IMR-90 (cell line): ENCODE data around the gene RNF213. TPM values are rescaled to one million over a fixed set of nuclear protein-coding genes. Genes with fewer than 3 reads are reported as not detected.

Experiments used
- ATAC-seq: fragments of 200-7000 bp; cut with Tn5 transposase; 2 replicates; pipeline ENCODE4 v1.9.1; 2020; ENCODE audit warnings: low read depth, mild to moderate bottlenecking, moderate library complexity
- BruUV-seq: library from RNA; stranded (reverse); fragments of 400-500 nt; replicated peaks from 2 replicates; lab custom pipeline; 2021; lab: Mats Ljungman, UMichigan
- CTCF ChIA-PET: fragments of 300-600 bp; formaldehyde crosslinking; extraction: SDS; loops from one replicate; lab custom pipeline; 2021; ENCODE audit warnings: antibody characterized with exemption; lab: Yijun Ruan, JAX
- POLR2A ChIA-PET: fragments of 300-600 bp; sonication (Branson Sonifier 250); formaldehyde crosslinking; loops from one replicate; lab custom pipeline; 2022; ENCODE audit warnings: antibody characterized with exemption; ENCODE audit not compliant: unreplicated experiment; lab: Charles Lee
- DNase-seq: peaks from one replicate; pipeline ENCODE4 v3.0.0; 2013
- H2AFZ ChIP-seq: replicated peaks from 2 replicates; pipeline ENCODE3; 2013; ENCODE audit warnings: low read length, mild to moderate bottlenecking; ENCODE audit not compliant: poor library complexity
- H2AK5ac ChIP-seq: 2 replicates; pipeline ENCODE4 v1.6.1; 2013; ENCODE audit warnings: low read depth, low read length, inconsistent platforms
- H2AK9ac ChIP-seq: replicated peaks from 2 replicates; pipeline ENCODE3; 2013; ENCODE audit warnings: mild to moderate bottlenecking, low read depth, low read length, moderate library complexity; ENCODE audit not compliant: poor library complexity
- H2BK120ac ChIP-seq: 2 replicates; pipeline ENCODE4 v1.6.1; 2013; ENCODE audit warnings: low read depth, low read length, inconsistent platforms
- H2BK15ac ChIP-seq: 3 replicates; pipeline ENCODE4 v1.6.1; 2013; ENCODE audit warnings: low read depth, low read length, inconsistent platforms
- H2BK20ac ChIP-seq: 2 replicates; pipeline ENCODE4 v1.6.1; 2013; ENCODE audit warnings: low read depth, mild to moderate bottlenecking, inconsistent platforms, low read length, moderate library complexity
- H2BK5ac ChIP-seq: 2 replicates; pipeline ENCODE4 v1.6.1; 2013; ENCODE audit warnings: mild to moderate bottlenecking, low read depth, low read length, inconsistent platforms; ENCODE audit not compliant: poor library complexity, severe bottlenecking
- H3K14ac ChIP-seq: replicated peaks from 2 replicates; pipeline ENCODE4 v1.6.1; 2013; ENCODE audit warnings: low read depth, low read length, inconsistent platforms
- H3K18ac ChIP-seq: 2 replicates; pipeline ENCODE4 v1.6.1; 2013; ENCODE audit warnings: low read depth, low read length, control low read depth
- H3K23ac ChIP-seq: 2 replicates; pipeline ENCODE4 v1.6.1; 2013; ENCODE audit warnings: low read depth, low read length, inconsistent platforms
- H3K27ac ChIP-seq: 2 replicates; pipeline ENCODE4 v1.5.1; 2013; ENCODE audit warnings: mild to moderate bottlenecking, control low read depth, low read length; ENCODE audit not compliant: insufficient read depth
- H3K27me3 ChIP-seq: 2 replicates; pipeline ENCODE4 v1.6.1; 2013; ENCODE audit warnings: low read length; ENCODE audit not compliant: control insufficient read depth, insufficient read depth
- H3K36me3 ChIP-seq: 2 replicates; pipeline ENCODE4 v1.6.1; 2013; ENCODE audit warnings: low read length, mixed read lengths; ENCODE audit not compliant: control insufficient read depth, insufficient read depth
- H3K4ac ChIP-seq: 2 replicates; pipeline ENCODE4 v1.6.1; 2013; ENCODE audit warnings: low read depth, low read length, inconsistent platforms
- H3K4me1 ChIP-seq: 2 replicates; pipeline ENCODE4 v1.6.1; 2013; ENCODE audit warnings: low read length, mixed read lengths; ENCODE audit not compliant: control insufficient read depth, insufficient read depth
- H3K4me2 ChIP-seq: 2 replicates; pipeline ENCODE4 v1.6.1; 2013; ENCODE audit warnings: low read depth, mild to moderate bottlenecking, control low read depth, low read length, moderate library complexity
- H3K4me3 ChIP-seq: 2 replicates; pipeline ENCODE4 v1.5.1; 2013; ENCODE audit warnings: low read depth, mild to moderate bottlenecking, control low read depth, low read length, moderate library complexity; ENCODE audit not compliant: insufficient read depth
- H3K56ac ChIP-seq: 2 replicates; pipeline ENCODE4 v1.6.1; 2013; ENCODE audit warnings: low read length, inconsistent platforms; ENCODE audit not compliant: insufficient read depth; ENCODE audit errors: extremely low read depth
- H3K79me1 ChIP-seq, 2 experiments: 2 replicates each; pipeline ENCODE4 v1.6.1; 2013; ENCODE audit warnings: low read length in 2 of 2, inconsistent platforms in 1 of 2, low read depth in 1 of 2
- H3K9ac ChIP-seq: 2 replicates; pipeline ENCODE4 v1.6.1; 2013; ENCODE audit warnings: low read depth, low read length, control low read depth
- H3K9me1 ChIP-seq: 2 replicates; pipeline ENCODE4 v1.6.1; 2013; ENCODE audit warnings: low read length, inconsistent platforms; ENCODE audit not compliant: insufficient read depth
- H3K9me3 ChIP-seq: 2 replicates; pipeline ENCODE4 v1.6.1; 2013; ENCODE audit warnings: low read length; ENCODE audit not compliant: control insufficient read depth, insufficient read depth
- H4K20me1 ChIP-seq: 2 replicates; pipeline ENCODE4 v1.6.1; 2013; ENCODE audit warnings: low read length, inconsistent platforms; ENCODE audit not compliant: insufficient read depth
- H4K5ac ChIP-seq: 2 replicates; pipeline ENCODE4 v1.6.1; 2013; ENCODE audit warnings: mild to moderate bottlenecking, low read depth, low read length, control low read depth
- H4K8ac ChIP-seq, 2 experiments: 2 replicates each; pipeline ENCODE4 v1.6.1; 2013; ENCODE audit warnings: low read depth in 2 of 2, low read length in 2 of 2, control low read depth in 1 of 2, inconsistent platforms in 1 of 2
- H4K91ac ChIP-seq: 2 replicates; pipeline ENCODE4 v1.6.1; 2013; ENCODE audit warnings: low read depth, low read length, inconsistent platforms; ENCODE audit not compliant: insufficient read depth
- BHLHE40 ChIP-seq: fragments of 150-350 bp; IDR thresholded peaks from 2 replicates; pipeline ENCODE4 v1.6.1; 2016; ENCODE audit warnings: mild to moderate bottlenecking, low read depth, low read length
- CEBPB ChIP-seq: IDR thresholded peaks from 2 replicates; pipeline ENCODE4 v1.6.1; 2012; ENCODE audit warnings: low read depth, low read length, improper control_type of control experiment
- CHD1 ChIP-seq: IDR thresholded peaks from 2 replicates; pipeline ENCODE4 v1.6.1; 2012; ENCODE audit warnings: low read depth, low read length, improper control_type of control experiment
- CTCF ChIP-seq: conservative IDR thresholded peaks from 2 replicates; pipeline ENCODE4 v1.5.1; 2012; ENCODE audit warnings: mild to moderate bottlenecking, low read depth, low read length, improper control_type of control experiment
- ELK1 ChIP-seq: fragments of 150-350 bp; IDR thresholded peaks from 2 replicates; pipeline ENCODE4 v1.6.1; 2016; ENCODE audit warnings: low read depth, mild to moderate bottlenecking, low read length, moderate library complexity, borderline replicate concordance
- FOS ChIP-seq: fragments of 150-350 bp; IDR thresholded peaks from 2 replicates; pipeline ENCODE4 v1.6.1; 2016; ENCODE audit warnings: low read depth, low read length
- MAFK ChIP-seq: IDR thresholded peaks from 2 replicates; pipeline ENCODE4 v1.6.1; 2012; ENCODE audit warnings: low read depth, low read length, improper control_type of control experiment
- MAZ ChIP-seq: IDR thresholded peaks from 2 replicates; pipeline ENCODE4 v1.6.1; 2012; ENCODE audit warnings: low read depth, mild to moderate bottlenecking, low read length, improper control_type of control experiment, moderate library complexity, borderline replicate concordance
- MXI1 ChIP-seq: IDR thresholded peaks from 2 replicates; pipeline ENCODE4 v1.6.1; 2012; ENCODE audit warnings: low read depth, mild to moderate bottlenecking, low read length, moderate library complexity, borderline replicate concordance
- NFE2L2 ChIP-seq: fragments of 150-350 bp; IDR thresholded peaks from 2 replicates; pipeline ENCODE4 v1.6.1; 2016; ENCODE audit warnings: low read depth, mild to moderate bottlenecking, low read length
- POLR2A ChIP-seq: IDR thresholded peaks from 2 replicates; pipeline ENCODE4 v1.6.1; 2012; ENCODE audit warnings: mild to moderate bottlenecking, low read depth, low read length
- RAD21 ChIP-seq: IDR thresholded peaks from 2 replicates; pipeline ENCODE4 v1.6.1; 2012; ENCODE audit warnings: low read length, improper control_type of control experiment
- RCOR1 ChIP-seq: IDR thresholded peaks from 2 replicates; pipeline ENCODE4 v1.6.1; 2012; ENCODE audit warnings: mild to moderate bottlenecking, low read length, improper control_type of control experiment; ENCODE audit not compliant: insufficient replicate concordance
- RFX5 ChIP-seq: IDR thresholded peaks from 2 replicates; pipeline ENCODE4 v1.8.0; 2012; ENCODE audit warnings: low read depth, mild to moderate bottlenecking, low read length, moderate library complexity
- SMC3 ChIP-seq: fragments of 150-350 bp; IDR thresholded peaks from 2 replicates; pipeline ENCODE4 v1.6.1; 2016; ENCODE audit warnings: low read depth, mild to moderate bottlenecking, antibody characterized with exemption, low read length, moderate library complexity
- USF2 ChIP-seq: fragments of 150-350 bp; IDR thresholded peaks from 2 replicates; pipeline ENCODE4 v1.6.1; 2017; ENCODE audit warnings: mild to moderate bottlenecking, antibody characterized with exemption, low read length, low read depth
- WGBS, 2 experiments: methylation state at CpG; one replicate each; pipeline versions ENCODE4 v1.1.5 to v1.1.7; 2013; ENCODE audit warnings: missing lambda C conversion rate in 2 of 2; ENCODE audit not compliant: insufficient read length in 1 of 2; ENCODE audit errors: extremely low coverage in 2 of 2; 5-methylcytosine and 5-hydroxymethylcytosine counted together
- dilution Hi-C: fragments of 300-500 bp; cut with HindIII; formaldehyde crosslinking; loops from one replicate; pipeline ENCODE4 v1.14.3; 2018; ENCODE audit warnings: low sequenced_read_pairs; ENCODE audit not compliant: unreplicated experiment
- in situ Hi-C: fragments of 300-500 bp; cut with MboI; formaldehyde crosslinking; loops from 3 replicates; pipeline ENCODE4 v1.14.3; 2019; ENCODE audit warnings: low sequenced_read_pairs, inconsistent platforms, mixed read lengths
- intact Hi-C: fragments of 100-400 bp; cut with micrococcal nuclease; formaldehyde crosslinking; loops from 2 replicates; pipeline ENCODE4 v1.10.0; 2022
- polyA plus RNA-seq, 3 experiments: library from polyadenylated mRNA; depleted of rRNA; stranded (reverse); fragments of >200 nt; gene quantifications; 2 replicates each; pipeline ENCODE4 v1.2.3, GENCODE V29; 2012; ENCODE audit warnings: low replicate concordance in 1 of 3
- total RNA-seq: library from RNA; depleted of rRNA; stranded (reverse); fragments of >200 nt; gene quantifications from 2 replicates; pipeline ENCODE4 v1.2.3, GENCODE V29; 2012

RNF213 gene
- total and polyA plus RNA-seq, 2 of the 4 experiments (the other 2 are of a cell fraction): 23.4 to 36.0 TPM

GRCh38 chr17:80367503-80367902 is 106.9 kb downstream of the RNF213 start:
- Histone ChIP-seq H3K36me3 (peaks cover 65% of the 10 kb centered on the region), H3K14ac (no peak overlapping the region), H4K20me1 (no peaks in the 10 kb centered on the region), H3K4ac (no peak overlapping the region), H3K9ac (no peak overlapping the region), H2BK15ac (no peak overlapping the region), H3K56ac (no peak overlapping the region), H3K9me3 (no peaks in the 10 kb centered on the region), H3K79me1 (no peaks in the 10 kb centered on the region), H3K4me1 (no peaks in the 10 kb centered on the region; the same call in 1 of the 2 replicates), H3K9me1 (no peaks in the 10 kb centered on the region), H4K5ac (no peak overlapping the region), H2BK5ac (no peak overlapping the region), H2AK9ac (no peak overlapping the region), H3K27me3 (no peaks in the 10 kb centered on the region), H3K23ac (no peak overlapping the region), H3K18ac (no peak overlapping the region), H3K4me3 (no peak overlapping the region), H4K8ac (no peak overlapping the region), H2AFZ (no peak overlapping the region), H2BK20ac (no peak overlapping the region), H2AK5ac (no peak overlapping the region), H4K91ac (no peak overlapping the region), H3K4me2 (no peak overlapping the region), H2BK120ac (no peak overlapping the region), H3K27ac (no peak overlapping the region)
- ChIA-PET CTCF (no interaction called here), POLR2A (no interaction called here)
- in situ Hi-C loops: no loop called here
- BruUV-seq: no TSS peak
- whole genome bisulfite sequencing, 2 experiments: 77% methylated on average over 13 of the region's 17 CpGs; no CpG with 5 or more reads in 1 of the 2 experiments
- no peak for DNase-seq
- dilution Hi-C loops: no loop called here
- no peak for ATAC-seq
- intact Hi-C loops: no loop called here
- TF ChIP-seq FOS: no peak
- no peak for TF ChIP-seq CTCF
- no peak for TF ChIP-seq RCOR1
- no peak for TF ChIP-seq MAZ
- no peak for TF ChIP-seq POLR2A
- no peak for TF ChIP-seq SMC3
- TF ChIP-seq RFX5: no peak
- no peak for TF ChIP-seq MXI1
- no peak for TF ChIP-seq RAD21
- no peak for TF ChIP-seq CEBPB
- no peak for TF ChIP-seq BHLHE40
- TF ChIP-seq USF2: no peak
- TF ChIP-seq CHD1: no peak
- TF ChIP-seq MAFK: no peak
- TF ChIP-seq NFE2L2: no peak
- no peak for TF ChIP-seq ELK1
